ENCODE data around the gene PLA2G2D. TPM values are rescaled to one million over a fixed set of nuclear protein-coding genes. Genes with fewer than 3 reads are reported as not detected.

The PLA2G2D gene
- total RNA-seq, 1 experiment from 2014 or later = not detected

- no peaks in the 10 kb centered on the region for H3K4me1 ChIP-seq (ENCODE audit: insufficient read depth, low read length)
- H3K79me1 ChIP-seq (ENCODE audit: insufficient read depth, low read depth, low read length, poor library complexity, severe bottlenecking) = no peaks in the 10 kb centered on the region
- Mint-ChIP-seq H3K4me3 (no peak overlapping the region), H3K27ac (no peak overlapping the region), H3K4me1 (no peaks in the 10 kb centered on the region), H3K27me3 (ENCODE audit: low read depth) (peaks cover 5% of the 10 kb centered on the region), H3K9me3 (peaks cover 2% of the 10 kb centered on the region in 2 experiments; a peak in 1 of 5 replicates), H3K36me3 (ENCODE audit: insufficient read depth in 1 of 3, low read depth in 3 of 3) (no peaks in the 10 kb centered on the region)
- no peak for TF ChIP-seq CTCF (conservative IDR thresholded peaks at IDR 0.05)
- no peak overlapping the region for H3K9ac ChIP-seq (ENCODE audit: extremely low read depth, insufficient read length, low read length)
- H3K27me3 ChIP-seq (ENCODE audit: insufficient read depth, low read length) = no peaks in the 10 kb centered on the region
- WGBS (ENCODE audit: extremely low coverage, insufficient read length, low lambda C conversion rate) = no CpG with 5 or more reads among the region's 3 CpGs
- no peak overlapping the region for H2BK120ac ChIP-seq (ENCODE audit: low read depth, low read length, poor library complexity, severe bottlenecking)
- H2BK15ac ChIP-seq (ENCODE audit: low read depth, low read length) = no peak overlapping the region
- H3K27ac ChIP-seq (ENCODE audit: insufficient read length, low read depth, low read length) = no peak overlapping the region
- H2AK5ac ChIP-seq (ENCODE audit: insufficient read length, low read length) = no peak overlapping the region
- no peak overlapping the region for H4K5ac ChIP-seq (ENCODE audit: insufficient read length, low read depth, low read length)
- no peaks in the 10 kb centered on the region for H3K79me2 ChIP-seq (ENCODE audit: insufficient read depth, low read length)
- no peak overlapping the region for H2AFZ ChIP-seq (ENCODE audit: low read length)
- no peak overlapping the region for H3K4ac ChIP-seq (ENCODE audit: low read depth, low read length)
- no peak overlapping the region for H3T11ph ChIP-seq (ENCODE audit: low read length)
- no peaks in the 10 kb centered on the region for H4K20me1 ChIP-seq (ENCODE audit: control insufficient read depth, insufficient read depth, insufficient read length)
- no peak overlapping the region for H4K8ac ChIP-seq (replicated peaks; ENCODE audit: insufficient read length, low read depth, low read length)
- H3K23ac ChIP-seq (ENCODE audit: insufficient read length, low read depth, low read length) = no peak overlapping the region
- H3K18ac ChIP-seq (ENCODE audit: insufficient read length, low read depth, low read length) = no peak overlapping the region
- H2BK12ac ChIP-seq (ENCODE audit: insufficient read length, low read depth, low read length) = no peak overlapping the region
- H3K23me2 ChIP-seq (ENCODE audit: insufficient read length, low read depth, low read length, poor library complexity, severe bottlenecking) = no peaks in the 10 kb centered on the region
- H3K56ac ChIP-seq (ENCODE audit: insufficient read length, low read depth, low read length) = no peak overlapping the region
- H4K91ac ChIP-seq (ENCODE audit: insufficient read length, low read depth, low read length) = no peak overlapping the region
- H3K9me3 ChIP-seq (ENCODE audit: control insufficient read depth, low read depth, low read length) = no peaks in the 10 kb centered on the region
- no peak overlapping the region for H3K14ac ChIP-seq (ENCODE audit: insufficient read depth, low read length)
- no peak overlapping the region for H2BK5ac ChIP-seq (ENCODE audit: insufficient read length, low read length)
- H2BK20ac ChIP-seq (ENCODE audit: low read depth, low read length, poor library complexity, severe bottlenecking) = no peak overlapping the region
- DNase-seq = no peak
- H3K4me2 ChIP-seq (ENCODE audit: insufficient read depth, insufficient read length, low read length) = no peak overlapping the region
Observed at GRCh38 chr1:20136249-20136648, 16.9 kb upstream of the PLA2G2D start.

Data from H9 (cell line).